M059J (cell line): ENCODE data around the gene AGAP3. TPM values are rescaled to one million over a fixed set of nuclear protein-coding genes. Genes with fewer than 3 reads are reported as not detected.

ENCODE experiments used
- DNase-seq: peaks from one replicate; pipeline ENCODE4 v3.0.0-alpha.2; 2012; ENCODE audit warnings: low read depth
- total RNA-seq: library from RNA; depleted of rRNA; stranded (reverse); fragments of >200 nt; shearing (Covaris generic); gene quantifications from 2 replicates; pipeline ENCODE4 v1.2.3, GENCODE V29; 2014

Gene AGAP3
- total RNA-seq, 1 experiment from 2014 or later, result 35.1 TPM

GRCh38 chr7:151137076-151137675, 50.9 kb downstream of the AGAP3 start:
- no peak for DNase-seq

- DNase-seq, result no peak
Observed at GRCh38 chr7:151137791-151138152, 51.5 kb downstream of the AGAP3 start.

GRCh38 chr7:151138153-151138851, 52.0 kb downstream of the AGAP3 start:
- no peak for DNase-seq

- DNase-seq, result no peak
Observed at GRCh38 chr7:151139071-151139790, 53.0 kb downstream of the AGAP3 start.

GRCh38 chr7:151139791-151140190, 53.5 kb downstream of the AGAP3 start:
- no peak for DNase-seq

- DNase-seq, result no peak
Observed at GRCh38 chr7:151140826-151141225, 54.6 kb downstream of the AGAP3 start.

GRCh38 chr7:151141311-151141854, 55.1 kb downstream of the AGAP3 start:
- no peak for DNase-seq

- no peak for DNase-seq
Observed at GRCh38 chr7:151141855-151142685, 55.8 kb downstream of the AGAP3 start.

- DNase-seq, result no peak
Observed at GRCh38 chr7:151142686-151143040, 56.4 kb downstream of the AGAP3 start.

- DNase-seq, result no peak
Observed at GRCh38 chr7:151143261-151144015, 57.2 kb downstream of the AGAP3 start.

GRCh38 chr7:151144387-151144786, 58.1 kb downstream of the AGAP3 start:
- no peak for DNase-seq

- no peak for DNase-seq
Observed at GRCh38 chr7:151146761-151147160, 60.5 kb downstream of the AGAP3 start.

GRCh38 chr7:151148319-151149259, 62.3 kb downstream of the AGAP3 start:
- DNase-seq, result no peak

GRCh38 chr7:151150388-151150787, 64.1 kb downstream of the AGAP3 start:
- no peak for DNase-seq

GRCh38 chr7:151152643-151153513, 66.6 kb downstream of the AGAP3 start:
- no peak for DNase-seq

GRCh38 chr7:151157645-151158329, 71.5 kb downstream of the AGAP3 start:
- peak; percentile 56 for DNase-seq

GRCh38 chr7:151161757-151162156, 75.5 kb downstream of the AGAP3 start:
- no peak for DNase-seq

- DNase-seq, result no peak
Observed at GRCh38 chr7:151166629-151167196, 80.4 kb downstream of the AGAP3 start.
